Vagina (tissue), 2 donors: ENCODE data around the gene SPOCK3.

ENCODE experiments used
- CTCF ChIP-seq, 3 experiments: fragments of 450-650 bp in 2 of 3; fragments of 200-600 bp in 1 of 3; sonication (generic) in 1 of 3; IDR thresholded peaks; one replicate each; pipeline ENCODE4 v1.5.1; 2017 to 2019; ENCODE audit warnings: antibody characterized with exemption in 3 of 3, mild to moderate bottlenecking in 2 of 3, moderate library complexity in 2 of 3
- POLR2AphosphoS5 ChIP-seq, 2 donors: sonication (generic); formaldehyde crosslinking; IDR thresholded peaks; one replicate each; pipeline ENCODE4 v1.9.0; 2017; ENCODE audit warnings: antibody characterized with exemption in 2 of 2, mild to moderate bottlenecking in 2 of 2, low read depth in 1 of 2; ENCODE audit not compliant: insufficient read depth in 1 of 2

GRCh38 chr4:167117273-167117672 is 117.0 kb downstream of the SPOCK3 start:
- TF ChIP-seq CTCF (IDR thresholded peaks at IDR 0.05): no peak
- TF ChIP-seq POLR2AphosphoS5 (IDR thresholded peaks at IDR 0.05; ENCODE audit: insufficient read depth in 1 of 2, low read depth in 1 of 2): no peak
